ENCODE data around the gene LHX1. TPM values are rescaled to one million over a fixed set of nuclear protein-coding genes. Genes with fewer than 3 reads are reported as not detected.

Gene LHX1
- total RNA-seq, 1 experiment from 2014 or later, result 0.61 TPM

DNA sequence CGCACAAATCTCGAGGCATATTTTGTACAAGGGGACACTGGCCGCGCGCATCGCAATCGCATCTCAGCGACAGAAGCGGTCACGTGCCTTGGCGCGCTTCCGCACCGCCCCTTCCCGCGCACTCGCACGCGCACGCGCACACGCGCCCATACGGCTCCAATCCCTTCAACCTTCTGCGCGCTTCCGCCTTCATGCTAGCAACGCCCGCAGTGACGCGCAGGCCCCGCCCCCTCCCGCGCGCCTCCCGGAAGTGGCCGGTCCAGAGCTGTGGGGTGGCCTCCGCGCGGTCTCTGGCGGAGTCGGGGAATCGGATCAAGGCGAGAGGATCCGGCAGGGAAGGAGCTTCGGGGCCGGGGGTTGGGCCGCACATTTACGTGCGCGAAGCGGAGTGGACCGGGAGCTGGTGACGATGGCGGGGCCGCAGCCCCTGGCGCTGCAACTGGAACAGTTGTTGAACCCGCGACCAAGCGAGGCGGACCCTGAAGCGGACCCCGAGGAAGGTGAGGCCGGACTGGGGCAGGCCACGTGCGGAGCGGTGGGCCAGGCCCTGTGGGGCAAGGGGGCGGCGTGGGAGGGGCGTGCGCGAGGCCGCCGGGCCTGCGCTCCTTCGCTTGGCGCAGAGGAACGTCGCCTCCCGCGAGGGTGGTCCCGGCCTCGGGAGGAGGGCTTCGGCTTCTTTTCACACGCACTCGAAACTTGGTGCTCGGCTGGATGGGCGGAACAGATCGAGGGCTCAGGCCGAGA is 11.6 kb downstream of the LHX1 start, which contains the start of gene AATF:
AATF (plus strand) TSS at position 238 of the 744 bp plus-strand sequence; CDS start at position 410, 172 bp downstream.
- Mint-ChIP-seq H3K27me3 (ENCODE audit: low read depth) (peaks cover 56% of the 10 kb centered on the region), H3K9me3 (no peaks in the 10 kb centered on the region), H3K36me3 (peaks cover 17% of the 10 kb centered on the region), H3K4me3 (peak within 1 kb of the TSS; percentile 91), H3K4me1 (peaks cover 46% of the 10 kb centered on the region), H3K27ac (peak within 1 kb of the TSS; percentile 87)
- ChIA-PET POLR2A (interaction anchor here (0.5 to 1.8 kb wide), 3 partner anchors 11 to 1479 kb away, joined by 3 to 7 read pairs (median 4); partner anchors contain the start of gene LHX1), CTCF (interaction anchor here (0.8 to 2.2 kb wide), 13 partner anchors 8 to 356 kb away, joined by 3 to 16 read pairs (median 3); partner anchors contain the start of genes LHX1 and MRM1)
- DNase-seq (ENCODE audit: low spot score) (peak; percentile 96), ATAC-seq (peak; percentile 92)
- TF ChIP-seq IRF2 (CRISPR knock-in tag; IDR thresholded peaks at IDR 0.05; ENCODE audit: borderline replicate concordance, low read depth), result no peak
- no peak for TF ChIP-seq NR1H2 (CRISPR knock-in tag; IDR thresholded peaks at IDR 0.05)
- TF ChIP-seq ESRRA (CRISPR knock-in tag; IDR thresholded peaks at IDR 0.05; ENCODE audit: borderline replicate concordance), result peak; percentile 83
- TF ChIP-seq, protein P1, sequence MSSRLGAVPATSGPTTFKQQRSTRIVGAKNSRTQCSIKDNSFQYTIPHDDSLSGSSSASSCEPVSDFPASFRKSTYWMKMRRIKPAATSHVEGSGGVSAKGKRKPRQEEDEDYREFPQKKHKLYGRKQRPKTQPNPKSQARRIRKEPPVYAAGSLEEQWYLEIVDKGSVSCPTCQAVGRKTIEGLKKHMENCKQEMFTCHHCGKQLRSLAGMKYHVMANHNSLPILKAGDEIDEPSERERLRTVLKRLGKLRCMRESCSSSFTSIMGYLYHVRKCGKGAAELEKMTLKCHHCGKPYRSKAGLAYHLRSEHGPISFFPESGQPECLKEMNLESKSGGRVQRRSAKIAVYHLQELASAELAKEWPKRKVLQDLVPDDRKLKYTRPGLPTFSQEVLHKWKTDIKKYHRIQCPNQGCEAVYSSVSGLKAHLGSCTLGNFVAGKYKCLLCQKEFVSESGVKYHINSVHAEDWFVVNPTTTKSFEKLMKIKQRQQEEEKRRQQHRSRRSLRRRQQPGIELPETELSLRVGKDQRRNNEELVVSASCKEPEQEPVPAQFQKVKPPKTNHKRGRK (CRISPR knock-in tag; IDR thresholded peaks at IDR 0.05; ENCODE audit: borderline replicate concordance), result no peak
- TF ChIP-seq JUN (CRISPR knock-in tag; IDR thresholded peaks at IDR 0.05), result peak; percentile 80
- TF ChIP-seq MXD4 (CRISPR knock-in tag; IDR thresholded peaks at IDR 0.05; ENCODE audit: borderline replicate concordance), result no peak
- TF ChIP-seq ZNF281 (CRISPR knock-in tag; IDR thresholded peaks at IDR 0.05), result no peak; the same call in 1 of the 2 replicates
- TF ChIP-seq, protein P2, sequence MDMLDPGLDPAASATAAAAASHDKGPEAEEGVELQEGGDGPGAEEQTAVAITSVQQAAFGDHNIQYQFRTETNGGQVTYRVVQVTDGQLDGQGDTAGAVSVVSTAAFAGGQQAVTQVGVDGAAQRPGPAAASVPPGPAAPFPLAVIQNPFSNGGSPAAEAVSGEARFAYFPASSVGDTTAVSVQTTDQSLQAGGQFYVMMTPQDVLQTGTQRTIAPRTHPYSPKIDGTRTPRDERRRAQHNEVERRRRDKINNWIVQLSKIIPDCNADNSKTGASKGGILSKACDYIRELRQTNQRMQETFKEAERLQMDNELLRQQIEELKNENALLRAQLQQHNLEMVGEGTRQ (CRISPR knock-in tag; IDR thresholded peaks at IDR 0.05), result peak; percentile 98
- TF ChIP-seq GABPB1 (CRISPR knock-in tag; IDR thresholded peaks at IDR 0.05), result peak; percentile 92
- peak; percentile 97 for TF ChIP-seq FOXK1 (CRISPR knock-in tag; IDR thresholded peaks at IDR 0.05)
- peak; percentile 94 for TF ChIP-seq MYBL2 (CRISPR knock-in tag; IDR thresholded peaks at IDR 0.05)
- TF ChIP-seq, protein P3, sequence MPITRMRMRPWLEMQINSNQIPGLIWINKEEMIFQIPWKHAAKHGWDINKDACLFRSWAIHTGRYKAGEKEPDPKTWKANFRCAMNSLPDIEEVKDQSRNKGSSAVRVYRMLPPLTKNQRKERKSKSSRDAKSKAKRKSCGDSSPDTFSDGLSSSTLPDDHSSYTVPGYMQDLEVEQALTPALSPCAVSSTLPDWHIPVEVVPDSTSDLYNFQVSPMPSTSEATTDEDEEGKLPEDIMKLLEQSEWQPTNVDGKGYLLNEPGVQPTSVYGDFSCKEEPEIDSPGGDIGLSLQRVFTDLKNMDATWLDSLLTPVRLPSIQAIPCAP (CRISPR knock-in tag; IDR thresholded peaks at IDR 0.05), result peak; percentile 96; the same call in 1 of the 2 replicates
- TF ChIP-seq HMGA2 (CRISPR knock-in tag; IDR thresholded peaks at IDR 0.05), result no peak
- TF ChIP-seq ZNF396 (CRISPR knock-in tag; IDR thresholded peaks at IDR 0.05; ENCODE audit: borderline replicate concordance), result no peak
- TF ChIP-seq SMAD4 (CRISPR knock-in tag; IDR thresholded peaks at IDR 0.05), result no peak
- TF ChIP-seq, protein P4, sequence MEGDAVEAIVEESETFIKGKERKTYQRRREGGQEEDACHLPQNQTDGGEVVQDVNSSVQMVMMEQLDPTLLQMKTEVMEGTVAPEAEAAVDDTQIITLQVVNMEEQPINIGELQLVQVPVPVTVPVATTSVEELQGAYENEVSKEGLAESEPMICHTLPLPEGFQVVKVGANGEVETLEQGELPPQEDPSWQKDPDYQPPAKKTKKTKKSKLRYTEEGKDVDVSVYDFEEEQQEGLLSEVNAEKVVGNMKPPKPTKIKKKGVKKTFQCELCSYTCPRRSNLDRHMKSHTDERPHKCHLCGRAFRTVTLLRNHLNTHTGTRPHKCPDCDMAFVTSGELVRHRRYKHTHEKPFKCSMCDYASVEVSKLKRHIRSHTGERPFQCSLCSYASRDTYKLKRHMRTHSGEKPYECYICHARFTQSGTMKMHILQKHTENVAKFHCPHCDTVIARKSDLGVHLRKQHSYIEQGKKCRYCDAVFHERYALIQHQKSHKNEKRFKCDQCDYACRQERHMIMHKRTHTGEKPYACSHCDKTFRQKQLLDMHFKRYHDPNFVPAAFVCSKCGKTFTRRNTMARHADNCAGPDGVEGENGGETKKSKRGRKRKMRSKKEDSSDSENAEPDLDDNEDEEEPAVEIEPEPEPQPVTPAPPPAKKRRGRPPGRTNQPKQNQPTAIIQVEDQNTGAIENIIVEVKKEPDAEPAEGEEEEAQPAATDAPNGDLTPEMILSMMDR (IDR thresholded peaks at IDR 0.05), result no peak
- TF ChIP-seq AR (CRISPR knock-in tag; IDR thresholded peaks at IDR 0.05), result no peak
- TF ChIP-seq OVOL2 (CRISPR knock-in tag; IDR thresholded peaks at IDR 0.05; ENCODE audit: borderline replicate concordance), result no peak
- TF ChIP-seq, protein P5, sequence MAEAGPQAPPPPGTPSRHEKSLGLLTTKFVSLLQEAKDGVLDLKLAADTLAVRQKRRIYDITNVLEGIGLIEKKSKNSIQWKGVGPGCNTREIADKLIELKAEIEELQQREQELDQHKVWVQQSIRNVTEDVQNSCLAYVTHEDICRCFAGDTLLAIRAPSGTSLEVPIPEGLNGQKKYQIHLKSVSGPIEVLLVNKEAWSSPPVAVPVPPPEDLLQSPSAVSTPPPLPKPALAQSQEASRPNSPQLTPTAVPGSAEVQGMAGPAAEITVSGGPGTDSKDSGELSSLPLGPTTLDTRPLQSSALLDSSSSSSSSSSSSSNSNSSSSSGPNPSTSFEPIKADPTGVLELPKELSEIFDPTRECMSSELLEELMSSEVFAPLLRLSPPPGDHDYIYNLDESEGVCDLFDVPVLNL (CRISPR knock-in tag; IDR thresholded peaks at IDR 0.05; ENCODE audit: borderline replicate concordance, low read depth), result peak; percentile 78; the same call in 1 of the 2 replicates
- TF ChIP-seq MAX (CRISPR knock-in tag; IDR thresholded peaks at IDR 0.05), result peak; percentile 99
- TF ChIP-seq ZNF219 (CRISPR knock-in tag; IDR thresholded peaks at IDR 0.05; ENCODE audit: borderline replicate concordance), result no peak
- TF ChIP-seq, protein P6, sequence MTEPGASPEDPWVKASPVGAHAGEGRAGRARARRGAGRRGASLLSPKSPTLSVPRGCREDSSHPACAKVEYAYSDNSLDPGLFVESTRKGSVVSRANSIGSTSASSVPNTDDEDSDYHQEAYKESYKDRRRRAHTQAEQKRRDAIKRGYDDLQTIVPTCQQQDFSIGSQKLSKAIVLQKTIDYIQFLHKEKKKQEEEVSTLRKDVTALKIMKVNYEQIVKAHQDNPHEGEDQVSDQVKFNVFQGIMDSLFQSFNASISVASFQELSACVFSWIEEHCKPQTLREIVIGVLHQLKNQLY (CRISPR knock-in tag; IDR thresholded peaks at IDR 0.05), result 0 out of 2 replicates have a peak, but pooled peaks have one; percentile 68
- TF ChIP-seq ZNF671 (CRISPR knock-in tag; IDR thresholded peaks at IDR 0.05), result no peak
- TF ChIP-seq CREB1 (CRISPR knock-in tag; IDR thresholded peaks at IDR 0.05), result peak; percentile 84
